ENCODE data around the gene CABCOCO1. TPM values are rescaled to one million over a fixed set of nuclear protein-coding genes. Genes with fewer than 3 reads are reported as not detected.

The CABCOCO1 gene
- total and polyA plus RNA-seq, 9 of the 15 experiments (the other 6 are each of a cell fraction or from before 2014, with no cell fraction given): 0.04 TPM; not detected in 8

GRCh38 chr10:61778137-61778536, 115.4 kb downstream of the CABCOCO1 start (continued):
- TF ChIP-seq MAZ (CRISPR knock-in tag; conservative IDR thresholded peaks at IDR 0.05 in 1 of 2, IDR thresholded peaks at IDR 0.05 in 1 of 2) (0 out of 4 replicates have a peak, but pooled peaks of 1 of the 2 experiments have one; percentile 19), NFXL1 (CRISPR knock-in tag; IDR thresholded peaks at IDR 0.05) (no peak), FOXO4 (CRISPR knock-in tag; IDR thresholded peaks at IDR 0.05) (no peak), EP300 (IDR thresholded peaks at IDR 0.05; ENCODE audit: low read length) (peak; percentile 69; the same call in 1 of the 2 replicates), POLR2AphosphoS2 (IDR thresholded peaks at IDR 0.05; ENCODE audit: low read length) (no peak), ADNP (tag; IDR thresholded peaks at IDR 0.05) (peak; percentile 94), TEAD1 (CRISPR knock-in tag; IDR thresholded peaks at IDR 0.05) (no peak), FOXJ3 (CRISPR knock-in tag; IDR thresholded peaks at IDR 0.05) (no peak), HDAC3 (IDR thresholded peaks at IDR 0.05; ENCODE audit: borderline replicate concordance, partially characterized antibody) (peak; percentile 16), PHTF2 (CRISPR knock-in tag; IDR thresholded peaks at IDR 0.05) (no peak), GABPA (tag; conservative IDR thresholded peaks at IDR 0.05; ENCODE audit: low read depth) (no peak), SIRT6 (IDR thresholded peaks at IDR 0.05; ENCODE audit: low read depth, low read length) (no peak), GATAD2A (IDR thresholded peaks at IDR 0.05) (no peak), ZZZ3 (IDR thresholded peaks at IDR 0.05) (no peak), ZNF57 (CRISPR knock-in tag; IDR thresholded peaks at IDR 0.05) (no peak), MEF2A (IDR thresholded peaks at IDR 0.05; ENCODE audit: control insufficient read depth, low read depth, low read length) (no peak), PRDM10 (IDR thresholded peaks at IDR 0.05; ENCODE audit: partially characterized antibody) (no peak), ZNF184 (CRISPR knock-in tag; IDR thresholded peaks at IDR 0.05) (no peak), CREB5 (CRISPR knock-in tag; IDR thresholded peaks at IDR 0.05) (no peak), CREB3L1 (IDR thresholded peaks at IDR 0.05; ENCODE audit: borderline replicate concordance, low read depth) (no peak)

Data from K562 (cell line).